DND-41 (cell line): ENCODE data around the gene DDX23.
A peak's percentile ranks its signal among the peaks of the same experiment; 100 is the strongest.

Experiments used
- ATAC-seq: fragments of 200-7000 bp; cut with Tn5 transposase; 3 replicates; pipeline ENCODE4 v1.9.1; 2021; ENCODE audit warnings: low read depth; ENCODE audit not compliant: insufficient read depth
- DNase-seq: peaks from one replicate; pipeline ENCODE4 v3.0.0-alpha.2; 2020
- H2AFZ ChIP-seq: 2 replicates; pipeline ENCODE4 v1.6.0; 2012; ENCODE audit warnings: low read depth, low read length
- H3K27ac ChIP-seq: 2 replicates; pipeline ENCODE4 v1.5.1; 2012; ENCODE audit warnings: low read length, inconsistent platforms
- H3K27me3 ChIP-seq: fragments of 200-600 bp; sonication (generic); 2 replicates; pipeline ENCODE4 v1.6.0; 2012; ENCODE audit warnings: low read length, mild to moderate bottlenecking, inconsistent platforms; ENCODE audit not compliant: insufficient read depth, poor library complexity
- H3K36me3 ChIP-seq: 2 replicates; pipeline ENCODE4 v1.5.1; 2012; ENCODE audit warnings: low read length, inconsistent platforms; ENCODE audit not compliant: insufficient read depth
- H3K4me1 ChIP-seq: 2 replicates; pipeline ENCODE4 v1.5.1; 2012; ENCODE audit warnings: mild to moderate bottlenecking, low read length; ENCODE audit not compliant: insufficient read depth
- H3K4me2 ChIP-seq: 2 replicates; pipeline ENCODE4 v1.6.0; 2012; ENCODE audit warnings: mild to moderate bottlenecking, moderate library complexity, low read length, inconsistent platforms; ENCODE audit not compliant: insufficient read depth
- H3K4me3 ChIP-seq, 2 experiments: fragments of 200-600 bp in 1 of 2; shearing (Covaris generic) in 1 of 2; 2 replicates each; pipeline ENCODE4 v1.5.1; 2012 to 2016; ENCODE audit warnings: inconsistent platforms in 2 of 2, low read length in 2 of 2, mild to moderate bottlenecking in 2 of 2, low read depth in 1 of 2, moderate library complexity in 1 of 2
- H3K79me2 ChIP-seq: 2 replicates; pipeline ENCODE4 v1.6.0; 2012; ENCODE audit warnings: low read length, inconsistent platforms; ENCODE audit not compliant: insufficient read depth
- H3K9ac ChIP-seq: 2 replicates; pipeline ENCODE4 v1.6.0; 2012; ENCODE audit warnings: low read depth, mild to moderate bottlenecking, inconsistent platforms, low read length, moderate library complexity
- H3K9me3 ChIP-seq: 2 replicates; pipeline ENCODE4 v1.5.1; 2012; ENCODE audit warnings: low read length, moderate library complexity, mild to moderate bottlenecking, inconsistent platforms; ENCODE audit not compliant: insufficient read depth, severe bottlenecking
- H4K20me1 ChIP-seq: 2 replicates; pipeline ENCODE4 v1.6.0; 2012; ENCODE audit warnings: low read length; ENCODE audit not compliant: insufficient read depth
- CTCF ChIP-seq: IDR thresholded peaks from 2 replicates; pipeline ENCODE4 v1.5.1; 2012; ENCODE audit warnings: borderline replicate concordance, low read length, moderate library complexity, mild to moderate bottlenecking; ENCODE audit not compliant: poor library complexity, severe bottlenecking; ENCODE audit errors: extremely low read depth
- EZH2 ChIP-seq: IDR thresholded peaks from 3 replicates; pipeline ENCODE4 v1.6.1; 2012; ENCODE audit warnings: borderline replicate concordance, low read depth, mild to moderate bottlenecking, moderate library complexity, low read length, inconsistent platforms; ENCODE audit not compliant: severe bottlenecking

DDX23 gene

GRCh38 chr12:48796976-48797375, 55.0 kb downstream of the DDX23 start:
- no peak overlapping the region for H3K4me3 ChIP-seq
- no peak overlapping the region for H2AFZ ChIP-seq
- DNase-seq (no peak), ATAC-seq (no peak)
- no peaks in the 10 kb centered on the region for H3K27me3 ChIP-seq
- H3K4me2 ChIP-seq, result no peak overlapping the region
- H4K20me1 ChIP-seq, result no peaks in the 10 kb centered on the region
- no peak overlapping the region for H3K27ac ChIP-seq
- TF ChIP-seq CTCF (no peak), EZH2 (no peak)
- H3K9me3 ChIP-seq, result no peaks in the 10 kb centered on the region
- H3K4me1 ChIP-seq, result no peaks in the 10 kb centered on the region; the same call in 1 of the 2 replicates
- H3K36me3 ChIP-seq, result no peaks in the 10 kb centered on the region
- no peak overlapping the region for H3K9ac ChIP-seq
- H3K79me2 ChIP-seq, result no peaks in the 10 kb centered on the region

GRCh38 chr12:48795550-48796455, 56.2 kb downstream of the DDX23 start:
- H3K4me1 ChIP-seq, result no peaks in the 10 kb centered on the region; the same call in 1 of the 2 replicates
- no peaks in the 10 kb centered on the region for H3K79me2 ChIP-seq
- no peak overlapping the region for H3K4me2 ChIP-seq
- ATAC-seq, result peak; percentile 86
- H2AFZ ChIP-seq, result 0 out of 2 replicates have a peak overlapping the region, but pooled peaks have one; percentile 38
- TF ChIP-seq CTCF (peak; percentile 100), EZH2 (no peak)
- no peak overlapping the region for H3K9ac ChIP-seq
- no peak overlapping the region for H3K4me3 ChIP-seq
- no peaks in the 10 kb centered on the region for H3K9me3 ChIP-seq
- peak; percentile 61 for DNase-seq
- no peaks in the 10 kb centered on the region for H3K36me3 ChIP-seq
- no peak overlapping the region for H3K27ac ChIP-seq
- H4K20me1 ChIP-seq, result no peaks in the 10 kb centered on the region
- H3K27me3 ChIP-seq, result no peaks in the 10 kb centered on the region

- H3K36me3 ChIP-seq, result no peaks in the 10 kb centered on the region
- DNase-seq (no peak), ATAC-seq (no peak)
- TF ChIP-seq CTCF (no peak), EZH2 (no peak)
- no peak overlapping the region for H3K4me3 ChIP-seq
- H3K4me2 ChIP-seq, result no peak overlapping the region
- no peak overlapping the region for H3K27ac ChIP-seq
- no peaks in the 10 kb centered on the region for H3K9me3 ChIP-seq
- H4K20me1 ChIP-seq, result no peaks in the 10 kb centered on the region
- no peaks in the 10 kb centered on the region; the same call in 1 of the 2 replicates for H3K4me1 ChIP-seq
- no peaks in the 10 kb centered on the region for H3K27me3 ChIP-seq
- no peaks in the 10 kb centered on the region for H3K79me2 ChIP-seq
- H3K9ac ChIP-seq, result no peak overlapping the region
- no peak overlapping the region for H2AFZ ChIP-seq
Observed at GRCh38 chr12:48794870-48795269, 57.1 kb downstream of the DDX23 start.
